Measurements from ENCODE around the gene TRERF1.
"Not testable (repeated sequence)": the region's sequence is repeated elsewhere in the genome, so short reads cannot be mapped to it uniquely, and the experiment has no call there.

TRERF1 gene

GRCh38 chr6:42451333-42452170 lies at the start of gene TRERF1:
TSS of gene TRERF1 (minus strand) at chr6:42451926. CDS start at chr6:42269590, 182,336 bp downstream.
- DNase-seq (ENCODE audit: low read depth) = peak; percentile 35

- DNase-seq (ENCODE audit: low read depth) = no peak
These were observed 46.9 kb upstream of the TRERF1 start for GRCh38 chr6:42498473-42499128.

GRCh38 chr6:42493914-42494539 lies 42.3 kb upstream of the TRERF1 start:
- no peak for DNase-seq (ENCODE audit: low read depth)

GRCh38 chr6:42488129-42488528 lies 36.4 kb upstream of the TRERF1 start:
- DNase-seq (ENCODE audit: low read depth) = no peak

- no peak for DNase-seq (ENCODE audit: low read depth)
These were observed 32.5 kb upstream of the TRERF1 start for GRCh38 chr6:42484261-42484660.

GRCh38 chr6:42482174-42482573 lies 30.4 kb upstream of the TRERF1 start:
- no peak for DNase-seq (ENCODE audit: low read depth)

- DNase-seq (ENCODE audit: low read depth) = no peak
These were observed 20.0 kb upstream of the TRERF1 start for GRCh38 chr6:42471714-42472113.

- DNase-seq (ENCODE audit: low read depth) = no peak
These were observed 19.4 kb upstream of the TRERF1 start for GRCh38 chr6:42471142-42471541.

- no peak for DNase-seq (ENCODE audit: low read depth)
These were observed 16.5 kb upstream of the TRERF1 start for GRCh38 chr6:42468273-42468672.

- DNase-seq (ENCODE audit: low read depth) = no peak
These were observed 15.9 kb upstream of the TRERF1 start for GRCh38 chr6:42467651-42468050.

GRCh38 chr6:42466470-42466869 lies 14.7 kb upstream of the TRERF1 start:
- not testable (repeated sequence) for DNase-seq (ENCODE audit: low read depth)

- no peak for DNase-seq (ENCODE audit: low read depth)
These were observed 10.8 kb upstream of the TRERF1 start for GRCh38 chr6:42462474-42462972.

- no peak for DNase-seq (ENCODE audit: low read depth)
These were observed 9.2 kb upstream of the TRERF1 start for GRCh38 chr6:42460883-42461282.

- DNase-seq (ENCODE audit: low read depth) = no peak
These were observed 8.2 kb upstream of the TRERF1 start for GRCh38 chr6:42459888-42460287.

- no peak for DNase-seq (ENCODE audit: low read depth)
These were observed 2.7 kb upstream of the TRERF1 start for GRCh38 chr6:42454428-42454791.

GRCh38 chr6:42453654-42454427 lies 2.1 kb upstream of the TRERF1 start:
- DNase-seq (ENCODE audit: low read depth) = no peak

GRCh38 chr6:42453031-42453653 lies 1.4 kb upstream of the TRERF1 start:
- DNase-seq (ENCODE audit: low read depth) = peak; percentile 72

- DNase-seq (ENCODE audit: low read depth) = peak; percentile 36
These were observed 675 bp upstream of the TRERF1 start for GRCh38 chr6:42452171-42453030.

GRCh38 chr6:42450477-42451332 lies 1.0 kb downstream of the TRERF1 start:
- peak; percentile 22 for DNase-seq (ENCODE audit: low read depth)

Measured in activated T-cell treated with anti-CD3 and anti-CD28 coated beads for 24 hours (primary cell).